Measurements from ENCODE around the gene FYN. TPM values are rescaled to one million over a fixed set of nuclear protein-coding genes. Genes with fewer than 3 reads are reported as not detected.

Gene FYN
- total and polyA plus RNA-seq, 2 of the 4 experiments (the other 2 are of a cell fraction): 30.8 to 36.4 TPM

DNA sequence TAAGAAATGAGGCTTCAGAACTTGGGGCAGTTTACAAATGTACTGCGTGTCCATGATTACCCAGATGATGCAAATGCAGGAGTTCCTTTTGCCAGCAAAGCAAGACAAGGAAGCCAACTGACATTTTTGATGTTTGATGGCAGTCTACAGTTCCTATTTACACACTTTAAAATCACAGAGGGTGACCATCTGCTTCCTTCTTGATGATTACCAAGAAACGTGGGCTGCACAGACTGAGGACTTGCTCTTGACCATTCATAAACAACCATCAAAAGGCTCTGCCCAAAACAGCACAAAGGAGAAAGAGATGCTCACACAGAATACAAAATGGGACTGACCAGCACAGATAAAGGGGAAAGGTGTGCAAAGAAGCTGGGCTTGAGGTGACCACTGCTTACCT is 187.7 kb downstream of the FYN start:
- no TSS peak for BruUV-seq (replicated peaks)

More for the DNA sequence above, 187.7 kb downstream of the FYN start:
- H4K20me1 ChIP-seq (ENCODE audit: insufficient read depth, low read length): no peaks in the 10 kb centered on the region
- H2BK5ac ChIP-seq (ENCODE audit: low read depth, low read length, poor library complexity, severe bottlenecking): no peak overlapping the region
- H3K9me3 ChIP-seq (ENCODE audit: control insufficient read depth, insufficient read depth, low read length): no peaks in the 10 kb centered on the region
- H3K4me2 ChIP-seq (ENCODE audit: low read depth, low read length): no peak overlapping the region
- H4K5ac ChIP-seq (ENCODE audit: low read depth, low read length): no peak overlapping the region
- no peak overlapping the region for H3K56ac ChIP-seq (ENCODE audit: extremely low read depth, insufficient read depth, low read length)
- peaks cover 0 to 6% of the 10 kb centered on the region in 2 experiments; a peak in 1 of 4 replicates for H3K79me1 ChIP-seq (ENCODE audit: low read depth in 1 of 2, low read length in 2 of 2)
- no peak for ATAC-seq (ENCODE audit: low read depth)
- H3K4me3 ChIP-seq (ENCODE audit: insufficient read depth, low read depth, low read length): no peak overlapping the region
- no peak overlapping the region for H3K9ac ChIP-seq (ENCODE audit: low read depth, low read length)
- no peak overlapping the region; the same call in 1 of the 2 replicates for H2BK120ac ChIP-seq (ENCODE audit: low read depth, low read length)
- in situ Hi-C loops (cut with MboI; ENCODE audit: low sequenced_read_pairs): loop anchor here (25.0 kb wide), 1 partner anchor 648 kb away; no protein-coding TSS in a partner anchor
- H3K23ac ChIP-seq (ENCODE audit: low read depth, low read length): no peak overlapping the region
- H2BK20ac ChIP-seq (ENCODE audit: low read depth, low read length): no peak overlapping the region
- WGBS, 2 experiments (ENCODE audit: extremely low coverage in 2 of 2, insufficient read length in 1 of 2): no CpG with 5 or more reads among the region's 2 CpGs
- no peak overlapping the region for H3K14ac ChIP-seq (replicated peaks; ENCODE audit: low read depth, low read length)
- H3K36me3 ChIP-seq (ENCODE audit: control insufficient read depth, insufficient read depth, low read length): peaks cover 25% of the 10 kb centered on the region
- H2AK5ac ChIP-seq (ENCODE audit: low read depth, low read length): no peak overlapping the region
- intact Hi-C loops (cut with micrococcal nuclease): loop anchor here (5.0 kb wide), 1 partner anchor 203 kb away; the partner anchor contains the start of gene REV3L
- no peak overlapping the region for H4K91ac ChIP-seq (ENCODE audit: insufficient read depth, low read depth, low read length)
- no peak overlapping the region for H2AFZ ChIP-seq (replicated peaks; ENCODE audit: low read length, poor library complexity)
- H3K4me1 ChIP-seq (ENCODE audit: control insufficient read depth, insufficient read depth, low read length): peaks cover 10% of the 10 kb centered on the region
- no peak for TF ChIP-seq CTCF (conservative IDR thresholded peaks at IDR 0.05; ENCODE audit: low read depth, low read length)
- no peak for TF ChIP-seq BHLHE40 (IDR thresholded peaks at IDR 0.05; ENCODE audit: low read depth, low read length)
- no peak for TF ChIP-seq RFX5 (IDR thresholded peaks at IDR 0.05; ENCODE audit: low read depth, low read length)
- TF ChIP-seq RCOR1 (IDR thresholded peaks at IDR 0.05; ENCODE audit: insufficient replicate concordance, low read length): no peak
- TF ChIP-seq, protein P1, sequence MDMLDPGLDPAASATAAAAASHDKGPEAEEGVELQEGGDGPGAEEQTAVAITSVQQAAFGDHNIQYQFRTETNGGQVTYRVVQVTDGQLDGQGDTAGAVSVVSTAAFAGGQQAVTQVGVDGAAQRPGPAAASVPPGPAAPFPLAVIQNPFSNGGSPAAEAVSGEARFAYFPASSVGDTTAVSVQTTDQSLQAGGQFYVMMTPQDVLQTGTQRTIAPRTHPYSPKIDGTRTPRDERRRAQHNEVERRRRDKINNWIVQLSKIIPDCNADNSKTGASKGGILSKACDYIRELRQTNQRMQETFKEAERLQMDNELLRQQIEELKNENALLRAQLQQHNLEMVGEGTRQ (IDR thresholded peaks at IDR 0.05; ENCODE audit: low read depth, low read length): no peak
- no peak for TF ChIP-seq ELK1 (IDR thresholded peaks at IDR 0.05; ENCODE audit: borderline replicate concordance, low read depth, low read length)
- no peak for TF ChIP-seq CEBPB (IDR thresholded peaks at IDR 0.05; ENCODE audit: low read depth, low read length)
- TF ChIP-seq RAD21 (IDR thresholded peaks at IDR 0.05; ENCODE audit: low read length): no peak
- TF ChIP-seq POLR2A (IDR thresholded peaks at IDR 0.05; ENCODE audit: low read depth, low read length): no peak
- no peak overlapping the region for H3K4ac ChIP-seq (ENCODE audit: low read depth, low read length)
- no peaks in the 10 kb centered on the region for H3K27me3 ChIP-seq (ENCODE audit: control insufficient read depth, insufficient read depth, low read length)
- DNase-seq: no peak
- H2BK15ac ChIP-seq (ENCODE audit: low read depth, low read length): no peak overlapping the region
- ChIA-PET POLR2A (ENCODE audit: unreplicated experiment) (no interaction called here), CTCF (no interaction called here)
- no peak overlapping the region for H2AK9ac ChIP-seq (replicated peaks; ENCODE audit: low read depth, low read length, poor library complexity)
- peaks cover 8% of the 10 kb centered on the region; the same call in 1 of the 2 replicates for H3K9me1 ChIP-seq (ENCODE audit: insufficient read depth, low read length)
- no peak overlapping the region for H3K18ac ChIP-seq (ENCODE audit: low read depth, low read length)
- dilution Hi-C loops (cut with HindIII; ENCODE audit: low sequenced_read_pairs, unreplicated experiment): no loop called here
- H4K8ac ChIP-seq (ENCODE audit: low read depth in 2 of 2, low read length in 2 of 2): no peak overlapping the region
- H3K27ac ChIP-seq (ENCODE audit: insufficient read depth, low read length): no peak overlapping the region

Measured in IMR-90 (cell line).